ENCODE measurements around the gene COPG1. TPM values are rescaled to one million over a fixed set of nuclear protein-coding genes. Genes with fewer than 3 reads are reported as not detected.

Gene COPG1
- polyA plus RNA-seq, 3 donors, result 59.9 to 94.5 (median 60.2) TPM

GRCh38 chr3:129271674-129272073 lies 22.3 kb downstream of the COPG1 start:
- peak overlapping the region in 1 of 7 donors; percentile 6 for H3K27ac Mint-ChIP-seq

DNA sequence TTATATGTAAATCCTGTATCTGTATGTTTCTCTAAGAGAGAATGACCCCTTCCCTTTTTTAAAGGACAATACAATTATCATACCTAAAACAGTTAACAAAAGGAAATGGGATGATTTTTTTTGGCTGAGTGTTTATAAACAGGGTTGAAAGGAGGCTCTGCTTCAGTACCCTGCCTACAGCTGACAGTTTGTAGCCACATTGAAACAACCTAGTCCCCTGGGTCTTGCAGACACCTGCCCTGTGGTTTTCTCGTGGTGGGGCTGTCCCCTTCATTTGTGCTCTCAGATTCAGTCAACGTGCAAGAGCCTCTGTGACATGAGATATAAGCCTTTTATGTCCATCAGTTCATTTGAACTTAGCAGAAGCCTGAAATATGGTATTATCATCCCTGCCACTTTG lies 27.0 kb downstream of the COPG1 start:
- H3K27me3 Mint-ChIP-seq (ENCODE audit: low read depth in 3 of 3), result peaks cover 4 to 8% (median 5%) of the 10 kb centered on the region in 3 donors
- Histone ChIP-seq H3K79me2 (ENCODE audit: insufficient read depth, low read length) (no peaks in the 10 kb centered on the region), H3K27me3 (ENCODE audit: control insufficient read depth in 2 of 2, insufficient read depth in 2 of 2, low read length in 2 of 2) (peaks cover 0 to 6% of the 10 kb centered on the region in 2 donors), H3K9ac (ENCODE audit: insufficient read depth, low read length, poor library complexity, severe bottlenecking) (no peak overlapping the region), H3K36me3 (replicated peaks in 1 of 2; ENCODE audit: control insufficient read depth in 1 of 2, insufficient read depth in 2 of 2, low read length in 2 of 2) (peaks cover 55 to 66% of the 10 kb centered on the region in 2 donors), H3K4me2 (replicated peaks; ENCODE audit: extremely low read depth, low read length, poor library complexity, severe bottlenecking) (no peak overlapping the region), H3K27ac (ENCODE audit: low read depth in 1 of 2, low read length in 2 of 2) (no peak overlapping the region), H2AFZ (ENCODE audit: insufficient read depth, low read depth, low read length, poor library complexity, severe bottlenecking) (no peak overlapping the region), H3K4me3 (replicated peaks in 1 of 3; ENCODE audit: low read depth in 2 of 3, low read length in 3 of 3) (no peak overlapping the region), H4K20me1 (ENCODE audit: insufficient read depth, low read length) (peaks cover 9% of the 10 kb centered on the region), H3K9me3 (replicated peaks in 1 of 2; ENCODE audit: control insufficient read depth in 1 of 2, insufficient read depth in 1 of 2, low read length in 2 of 2) (no peaks in the 10 kb centered on the region), H3K4me1 (ENCODE audit: control insufficient read depth in 1 of 2, insufficient read depth in 2 of 2, low read length in 2 of 2) (peaks cover 17 to 28% of the 10 kb centered on the region in 2 donors)
- peaks cover 0 to 1% (median 0%) of the 10 kb centered on the region in 7 donors for H3K9me3 Mint-ChIP-seq
- no peak for DNase-seq
- H3K27ac Mint-ChIP-seq, result no peak overlapping the region
- intact Hi-C loops (cut with micrococcal nuclease), result loop anchor here in 1 of 2 donors (5.0 kb wide), 1 partner anchor 36 kb away; no protein-coding TSS in a partner anchor
- TF ChIP-seq, protein P1, sequence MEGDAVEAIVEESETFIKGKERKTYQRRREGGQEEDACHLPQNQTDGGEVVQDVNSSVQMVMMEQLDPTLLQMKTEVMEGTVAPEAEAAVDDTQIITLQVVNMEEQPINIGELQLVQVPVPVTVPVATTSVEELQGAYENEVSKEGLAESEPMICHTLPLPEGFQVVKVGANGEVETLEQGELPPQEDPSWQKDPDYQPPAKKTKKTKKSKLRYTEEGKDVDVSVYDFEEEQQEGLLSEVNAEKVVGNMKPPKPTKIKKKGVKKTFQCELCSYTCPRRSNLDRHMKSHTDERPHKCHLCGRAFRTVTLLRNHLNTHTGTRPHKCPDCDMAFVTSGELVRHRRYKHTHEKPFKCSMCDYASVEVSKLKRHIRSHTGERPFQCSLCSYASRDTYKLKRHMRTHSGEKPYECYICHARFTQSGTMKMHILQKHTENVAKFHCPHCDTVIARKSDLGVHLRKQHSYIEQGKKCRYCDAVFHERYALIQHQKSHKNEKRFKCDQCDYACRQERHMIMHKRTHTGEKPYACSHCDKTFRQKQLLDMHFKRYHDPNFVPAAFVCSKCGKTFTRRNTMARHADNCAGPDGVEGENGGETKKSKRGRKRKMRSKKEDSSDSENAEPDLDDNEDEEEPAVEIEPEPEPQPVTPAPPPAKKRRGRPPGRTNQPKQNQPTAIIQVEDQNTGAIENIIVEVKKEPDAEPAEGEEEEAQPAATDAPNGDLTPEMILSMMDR (IDR thresholded peaks at IDR 0.05), result no peak
- WGBS (ENCODE audit: insufficient coverage), result no CpG with 5 or more reads among the region's 2 CpGs
- H3K4me3 Mint-ChIP-seq, result no peak overlapping the region
- peaks cover 63 to 67% of the 10 kb centered on the region in 2 donors for H3K36me3 Mint-ChIP-seq
- peaks cover 19% of the 10 kb centered on the region for H3K4me1 Mint-ChIP-seq

More at GRCh38 chr3:129271674-129272073, 22.3 kb downstream of the COPG1 start:
- Mint-ChIP-seq H3K27me3 (ENCODE audit: low read depth in 3 of 3) (no peaks in the 10 kb centered on the region), H3K36me3 (peaks cover 91 to 99% of the 10 kb centered on the region in 2 donors), H3K4me3 (no peak overlapping the region), H3K9me3 (peaks cover 0 to 1% (median 0%) of the 10 kb centered on the region in 7 donors), H3K4me1 (no peaks in the 10 kb centered on the region)
- H3K79me2 ChIP-seq (ENCODE audit: insufficient read depth, low read length), result no peaks in the 10 kb centered on the region
- no peaks in the 10 kb centered on the region for H3K9me3 ChIP-seq (replicated peaks in 1 of 2; ENCODE audit: control insufficient read depth in 1 of 2, insufficient read depth in 1 of 2, low read length in 2 of 2)
- DNase-seq, result no peak
- peaks cover 28% of the 10 kb centered on the region for H4K20me1 ChIP-seq (ENCODE audit: insufficient read depth, low read length)
- H3K27ac ChIP-seq (ENCODE audit: low read depth in 1 of 2, low read length in 2 of 2), result no peak overlapping the region
- TF ChIP-seq, protein P1 (IDR thresholded peaks at IDR 0.05), result no peak
- H2AFZ ChIP-seq (ENCODE audit: insufficient read depth, low read depth, low read length, poor library complexity, severe bottlenecking), result no peak overlapping the region
- no peaks in the 10 kb centered on the region for H3K4me1 ChIP-seq (ENCODE audit: control insufficient read depth in 1 of 2, insufficient read depth in 2 of 2, low read length in 2 of 2)
- H3K4me3 ChIP-seq (replicated peaks in 1 of 3; ENCODE audit: low read depth in 2 of 3, low read length in 3 of 3), result no peak overlapping the region
- no peaks in the 10 kb centered on the region for H3K27me3 ChIP-seq (ENCODE audit: control insufficient read depth in 2 of 2, insufficient read depth in 2 of 2, low read length in 2 of 2)
- intact Hi-C loops (cut with micrococcal nuclease), result no loop called here
- no peak overlapping the region for H3K9ac ChIP-seq (ENCODE audit: insufficient read depth, low read length, poor library complexity, severe bottlenecking)
- WGBS (ENCODE audit: insufficient coverage), result 98% methylated on average over 7 of the region's 11 CpGs
- H3K36me3 ChIP-seq (replicated peaks in 1 of 2; ENCODE audit: control insufficient read depth in 1 of 2, insufficient read depth in 2 of 2, low read length in 2 of 2), result peaks cover 98 to 100% of the 10 kb centered on the region in 2 donors
- no peak overlapping the region for H3K4me2 ChIP-seq (replicated peaks; ENCODE audit: extremely low read depth, low read length, poor library complexity, severe bottlenecking)
